Fibroblast of lung (primary cell): ENCODE results near the gene MAPK6.

Source experiments
- CTCF ChIP-seq, 2 donors: IDR thresholded peaks in 1 of 2; conservative IDR thresholded peaks in 1 of 2; 1 replicate in 1 of 2; 2 replicates in 1 of 2; pipeline ENCODE4 v1.5.1; 2011 to 2012; ENCODE audit warnings: low read length in 2 of 2, control low read depth in 1 of 2, inconsistent platforms in 1 of 2, low read depth in 1 of 2, mild to moderate bottlenecking in 1 of 2
- EZH2 ChIP-seq: IDR thresholded peaks from 2 replicates; pipeline ENCODE4 v1.5.1; 2012; ENCODE audit warnings: low read length, control low read depth, mild to moderate bottlenecking; ENCODE audit errors: missing control alignments

GRCh38 chr15:52104532-52105004, 85.5 kb downstream of the MAPK6 start:
- TF ChIP-seq CTCF (conservative IDR thresholded peaks at IDR 0.05 in 1 of 2, IDR thresholded peaks at IDR 0.05 in 1 of 2; ENCODE audit: low read depth in 1 of 2, low read length in 2 of 2) (no peak), EZH2 (no peak)
